Glomerular endothelial cell (primary cell): Measurements from ENCODE around the gene SMARCA2. TPM values are rescaled to one million over a fixed set of nuclear protein-coding genes. Genes with fewer than 3 reads are reported as not detected.

Experiments
- DNase-seq: peaks from one replicate; pipeline ENCODE4 v3.0.0-alpha.2; 2011; ENCODE audit warnings: low read depth, low spot score; ENCODE audit errors: extremely low read depth
- total RNA-seq: library from RNA; depleted of rRNA; stranded (reverse); fragments of >200 nt; gene quantifications from 2 replicates; pipeline ENCODE4 v1.2.3, GENCODE V29; 2015

The SMARCA2 gene
- total RNA-seq, 1 donor from 2014 or later: 72.5 TPM

- no peak for DNase-seq
Measured at GRCh38 chr9:2199999-2200796, 185.1 kb downstream of the SMARCA2 start.

DNA sequence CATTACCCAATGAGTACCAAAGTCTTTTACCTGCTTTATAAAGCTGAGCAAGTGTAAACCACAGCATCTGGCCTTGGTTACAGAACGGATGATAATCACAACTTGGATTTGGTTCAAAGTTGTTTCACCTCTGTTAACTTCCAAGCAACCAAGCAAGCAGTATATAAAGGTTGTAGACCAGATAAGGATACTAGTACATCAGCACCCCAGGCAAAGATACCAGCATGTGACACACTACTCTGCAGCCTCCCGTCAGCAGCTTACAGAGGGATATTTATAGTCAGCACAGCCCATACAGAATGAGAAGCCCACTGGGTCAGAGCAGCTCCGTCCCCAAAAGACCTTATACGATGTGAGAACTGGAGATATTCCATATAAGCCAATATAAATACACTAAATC lies 193.3 kb downstream of the SMARCA2 start:
- no peak for DNase-seq

DNA sequence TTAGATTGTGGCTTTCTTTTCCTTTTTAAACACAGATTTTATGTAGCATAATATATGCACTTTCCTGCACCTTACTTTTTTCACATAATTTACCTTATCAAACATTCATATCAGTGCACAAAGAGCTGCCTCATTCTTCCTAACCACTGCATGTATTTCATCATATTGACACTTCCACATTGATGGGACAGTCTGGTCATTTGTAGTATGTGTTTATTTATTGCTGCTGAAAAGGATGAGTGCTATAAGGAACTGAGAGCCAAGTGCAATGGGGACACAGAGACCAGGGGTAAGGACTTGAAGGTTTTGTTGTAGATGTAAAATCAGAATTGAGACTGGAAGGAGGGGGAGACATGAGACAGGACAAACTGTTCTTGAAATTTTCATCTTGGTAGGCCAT lies 193.8 kb downstream of the SMARCA2 start:
- DNase-seq: no peak

DNA sequence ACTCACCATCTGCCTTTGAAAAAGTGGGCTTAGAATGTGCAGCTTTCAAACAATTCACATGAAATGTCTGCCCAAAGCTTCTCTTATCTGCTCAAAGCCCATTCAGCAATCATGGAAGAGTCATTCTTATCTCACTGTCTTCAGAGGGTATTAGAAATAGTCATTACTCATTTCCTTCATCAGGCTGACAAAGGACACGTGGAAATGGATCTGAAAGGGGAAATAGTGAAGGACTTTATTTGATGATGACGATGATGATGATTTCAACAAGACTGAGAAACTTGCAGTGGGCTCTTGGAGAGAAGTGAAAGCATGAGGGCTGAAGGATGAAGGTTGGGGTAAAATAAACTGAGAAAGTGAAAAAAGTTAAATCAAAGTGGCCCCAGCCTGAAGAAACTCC lies 194.3 kb downstream of the SMARCA2 start:
- DNase-seq: no peak

GRCh38 chr9:2210201-2210600 lies 195.1 kb downstream of the SMARCA2 start:
- no peak for DNase-seq

- DNase-seq: no peak
Measured at GRCh38 chr9:2213830-2214468, 198.8 kb downstream of the SMARCA2 start.

DNA sequence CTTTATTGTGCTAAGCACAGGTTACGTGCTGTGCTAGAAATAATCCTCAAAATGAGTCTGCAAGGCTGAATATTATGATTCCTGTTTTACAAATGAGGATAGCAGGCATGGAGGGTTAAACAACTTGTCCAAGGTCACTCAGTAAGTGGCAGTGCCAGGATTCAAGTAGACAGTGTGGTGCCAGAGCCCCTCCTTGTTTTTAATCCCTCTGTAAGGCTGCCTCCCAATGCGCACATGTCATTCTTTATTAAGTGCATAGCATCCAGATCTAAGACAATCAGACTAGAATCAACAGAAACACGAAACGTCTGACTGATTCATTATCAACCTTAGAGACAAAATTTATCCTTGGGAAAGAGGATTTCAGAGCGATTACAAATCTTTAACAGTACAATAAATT lies 199.6 kb downstream of the SMARCA2 start:
- no peak for DNase-seq

DNA sequence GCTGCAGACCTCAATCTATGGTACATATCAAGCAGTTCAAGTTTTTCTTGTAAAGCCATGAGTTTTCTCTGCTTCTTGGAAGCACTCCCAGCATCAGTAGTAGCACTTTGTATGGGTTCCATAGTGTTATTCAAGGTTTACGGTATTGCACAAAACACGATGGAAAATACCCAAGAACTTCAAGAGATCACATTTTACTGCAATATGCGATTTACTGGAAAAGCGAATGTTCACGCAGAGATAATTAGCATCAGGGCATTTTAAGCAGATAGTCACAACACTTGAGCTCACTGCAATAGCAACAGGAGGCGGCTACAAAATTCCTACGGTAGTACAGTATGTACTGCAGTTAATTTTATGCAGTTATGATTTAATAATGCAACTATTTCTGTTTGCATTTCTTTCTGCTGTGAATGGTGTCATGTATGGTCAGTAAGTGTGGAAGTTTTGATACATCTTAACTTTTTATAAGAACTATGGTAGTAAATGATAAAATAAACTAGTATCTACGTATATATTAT lies 200.8 kb downstream of the SMARCA2 start:
- DNase-seq: no peak

- no peak for DNase-seq
Measured at GRCh38 chr9:2216591-2216990, 201.4 kb downstream of the SMARCA2 start.

DNA sequence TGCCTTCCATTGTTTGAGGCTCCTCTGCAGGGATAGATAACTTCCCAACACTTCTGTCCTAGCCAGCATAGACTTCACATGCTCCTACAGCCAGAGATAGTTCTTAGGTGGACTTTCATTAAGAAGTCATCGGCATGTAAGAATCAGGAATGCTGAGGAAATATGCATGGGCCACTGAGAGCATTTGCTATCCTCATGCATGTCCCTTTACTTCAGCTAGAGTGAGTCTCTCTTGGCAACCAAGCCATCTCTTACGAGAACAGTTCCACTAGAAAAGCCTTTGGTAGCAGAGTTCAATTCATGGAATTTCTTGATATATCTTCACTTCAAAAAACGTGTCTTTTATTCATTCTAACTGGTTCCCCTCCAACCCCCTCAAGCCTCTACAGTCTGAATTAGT lies 202.4 kb downstream of the SMARCA2 start:
- DNase-seq: no peak

DNA sequence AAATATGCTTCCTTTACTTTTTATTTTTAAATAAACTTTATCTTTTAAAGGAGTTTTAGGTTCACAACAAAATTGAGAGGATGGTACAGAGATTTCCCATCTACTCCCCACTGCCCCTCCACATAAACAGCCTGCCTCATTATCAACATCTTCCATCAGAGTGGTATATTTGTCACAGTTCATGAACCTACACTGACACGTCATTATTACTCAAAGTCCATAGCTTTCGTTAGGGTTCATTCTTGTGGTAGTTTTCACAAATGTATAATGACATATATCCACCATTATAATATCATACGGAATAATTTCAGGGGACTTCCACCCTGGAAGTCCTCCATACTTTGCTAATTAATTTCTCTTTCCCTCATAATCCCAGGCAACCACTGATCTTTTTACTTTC lies 204.9 kb downstream of the SMARCA2 start:
- DNase-seq: no peak

GRCh38 chr9:2227144-2227867 lies 212.2 kb downstream of the SMARCA2 start:
- DNase-seq: no peak

- DNase-seq: no peak
Measured at GRCh38 chr9:2228132-2228531, 213.0 kb downstream of the SMARCA2 start.

- DNase-seq: no peak
Measured at GRCh38 chr9:2228641-2229040, 213.5 kb downstream of the SMARCA2 start.

- DNase-seq: no peak
Measured at GRCh38 chr9:2229109-2229721, 214.1 kb downstream of the SMARCA2 start.

- DNase-seq: no peak
Measured at GRCh38 chr9:2230362-2230761, 215.2 kb downstream of the SMARCA2 start.

- DNase-seq: no peak
Measured at GRCh38 chr9:2231101-2231500, 216.0 kb downstream of the SMARCA2 start.

- no peak for DNase-seq
Measured at GRCh38 chr9:2231829-2232228, 216.7 kb downstream of the SMARCA2 start.

DNA sequence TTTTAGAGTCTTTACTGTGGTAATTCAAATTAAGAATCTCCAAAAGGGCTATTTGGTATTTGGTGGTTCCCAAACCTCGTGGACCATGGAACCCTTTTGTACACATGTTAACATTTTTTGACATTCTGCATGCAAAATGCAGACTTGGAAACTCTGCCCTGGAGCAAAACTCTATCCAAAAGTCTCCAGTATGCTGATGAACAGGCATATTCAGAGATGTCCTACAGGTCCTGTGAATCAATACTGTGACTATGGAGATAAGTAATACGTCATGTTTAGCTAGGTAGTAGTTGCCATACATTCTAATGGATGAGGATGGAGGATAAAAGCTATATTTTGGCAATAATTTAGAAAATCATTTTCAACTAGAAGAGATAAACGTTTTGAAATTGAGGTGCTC lies 218.1 kb downstream of the SMARCA2 start:
- no peak for DNase-seq

- no peak for DNase-seq
Measured at GRCh38 chr9:2234371-2234893, 219.3 kb downstream of the SMARCA2 start.

GRCh38 chr9:2235623-2236022 lies 220.5 kb downstream of the SMARCA2 start:
- no peak for DNase-seq
